Effector memory CD4-positive, alpha-beta T cell (primary cell): ENCODE results near the gene NIP7.

Experiments used
- DNase-seq, 3 donors: peaks; one replicate each; pipeline ENCODE4 v3.0.0-alpha.2; 2020
- H3K27ac ChIP-seq: 2 replicates; pipeline ENCODE4 v1.7.0; 2013; ENCODE audit warnings: mild to moderate bottlenecking, low read length, moderate library complexity; ENCODE audit not compliant: insufficient read depth, poor library complexity, severe bottlenecking
- H3K27me3 ChIP-seq: replicated peaks from 2 replicates; pipeline ENCODE4 v1.7.0; 2013; ENCODE audit warnings: mild to moderate bottlenecking, low read length; ENCODE audit not compliant: insufficient read depth, control insufficient read depth, poor library complexity, severe bottlenecking
- H3K36me3 ChIP-seq: 2 replicates; pipeline ENCODE4 v1.7.0; 2013; ENCODE audit warnings: mild to moderate bottlenecking, low read length, moderate library complexity; ENCODE audit not compliant: control insufficient read depth, insufficient read depth
- H3K4me1 ChIP-seq: 2 replicates; pipeline ENCODE4 v1.7.0; 2013; ENCODE audit warnings: low read length, mild to moderate bottlenecking; ENCODE audit not compliant: control insufficient read depth, insufficient read depth, poor library complexity, severe bottlenecking
- H3K4me3 ChIP-seq: 2 replicates; pipeline ENCODE4 v1.7.0; 2013; ENCODE audit warnings: low read length, low read depth, mild to moderate bottlenecking; ENCODE audit not compliant: insufficient read depth, poor library complexity, severe bottlenecking
- H3K9me3 ChIP-seq: 2 replicates; pipeline ENCODE4 v1.7.0; 2013; ENCODE audit warnings: mild to moderate bottlenecking, low read length, moderate library complexity; ENCODE audit not compliant: control insufficient read depth

The NIP7 gene

DNA sequence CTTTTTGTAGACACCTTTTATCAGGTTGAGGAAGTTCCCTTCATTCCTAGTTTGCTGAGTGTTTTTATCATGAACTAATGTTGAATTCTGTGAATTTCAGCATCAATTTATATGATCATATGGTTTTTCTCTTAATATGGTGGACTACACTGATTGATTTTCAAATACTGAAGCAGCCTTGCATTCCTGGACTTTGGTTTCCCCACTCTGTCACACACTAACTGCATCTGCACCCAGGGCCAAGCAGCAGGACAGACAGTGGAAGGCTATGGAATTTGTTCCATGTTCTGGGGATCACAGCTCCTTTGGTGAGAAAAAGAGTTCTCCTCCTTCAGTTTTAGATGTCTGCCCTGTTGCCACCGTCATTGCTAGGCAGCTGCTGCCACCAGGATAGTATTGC lies 38.5 kb downstream of the NIP7 start:
- no peaks in the 10 kb centered on the region for H3K27me3 ChIP-seq
- no peak overlapping the region for H3K27ac ChIP-seq
- H3K36me3 ChIP-seq = peaks cover 38% of the 10 kb centered on the region
- no peaks in the 10 kb centered on the region for H3K9me3 ChIP-seq
- DNase-seq = no peak
- H3K4me3 ChIP-seq = no peak overlapping the region
- no peaks in the 10 kb centered on the region for H3K4me1 ChIP-seq

GRCh38 chr16:69378760-69379159 lies 39.2 kb downstream of the NIP7 start:
- no peak overlapping the region for H3K27ac ChIP-seq

GRCh38 chr16:69381231-69381630 lies 41.7 kb downstream of the NIP7 start:
- H3K4me1 ChIP-seq = peaks cover 7% of the 10 kb centered on the region
- H3K4me3 ChIP-seq = no peak overlapping the region
- no peaks in the 10 kb centered on the region for H3K27me3 ChIP-seq
- peaks cover 46% of the 10 kb centered on the region for H3K36me3 ChIP-seq
- H3K9me3 ChIP-seq = no peaks in the 10 kb centered on the region
- no peak for DNase-seq
- H3K27ac ChIP-seq = no peak overlapping the region

More at GRCh38 chr16:69378760-69379159, 39.2 kb downstream of the NIP7 start:
- no peak for DNase-seq
- no peaks in the 10 kb centered on the region for H3K4me1 ChIP-seq
- H3K36me3 ChIP-seq = peaks cover 45% of the 10 kb centered on the region
- no peaks in the 10 kb centered on the region for H3K27me3 ChIP-seq
- no peaks in the 10 kb centered on the region for H3K9me3 ChIP-seq
- no peak overlapping the region for H3K4me3 ChIP-seq

DNA sequence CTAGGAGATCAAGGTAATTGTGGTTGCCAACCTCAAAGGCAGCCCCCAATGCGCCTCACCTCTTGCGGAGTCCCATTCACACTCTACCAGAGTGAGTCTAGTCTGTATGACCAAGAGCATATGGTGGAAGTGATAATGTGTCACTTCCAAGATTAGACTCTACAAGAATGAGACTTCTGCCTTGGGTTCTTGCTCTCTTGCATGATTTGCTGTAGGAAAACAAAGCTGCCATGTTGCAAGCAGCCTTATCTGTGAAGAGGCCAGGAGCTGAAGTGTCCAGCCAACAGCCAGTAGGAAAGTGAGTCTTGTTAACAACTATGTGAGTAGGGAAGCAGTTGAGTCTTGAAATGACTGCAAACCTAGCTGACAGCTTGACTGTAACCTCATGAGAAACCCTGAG lies 42.8 kb downstream of the NIP7 start:
- Histone ChIP-seq H3K4me1 (peaks cover 7% of the 10 kb centered on the region), H3K27me3 (no peaks in the 10 kb centered on the region), H3K9me3 (no peaks in the 10 kb centered on the region), H3K27ac (no peak overlapping the region), H3K4me3 (no peak overlapping the region), H3K36me3 (peaks cover 46% of the 10 kb centered on the region)
- no peak for DNase-seq

DNA sequence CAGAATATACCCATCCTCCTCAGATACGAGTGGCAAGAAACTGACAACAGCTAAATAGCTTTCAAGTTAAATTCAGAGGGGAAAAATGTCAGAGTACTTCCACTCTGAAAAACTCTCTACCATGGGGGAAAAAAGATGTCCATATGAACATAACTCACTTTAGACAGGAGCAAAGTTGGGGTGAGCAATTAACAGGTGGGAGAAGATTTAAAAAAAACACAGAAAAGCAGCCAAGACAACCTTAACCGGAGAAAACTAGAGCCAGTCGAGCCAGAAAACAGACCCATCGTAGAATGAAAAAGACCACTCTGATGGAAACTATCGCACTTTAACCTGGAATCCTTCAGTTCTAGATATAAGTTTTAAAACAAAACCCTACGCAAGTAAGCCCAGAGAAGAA lies 45.4 kb downstream of the NIP7 start:
- H3K4me3 ChIP-seq = peak overlapping the region; percentile 71
- peaks cover 25% of the 10 kb centered on the region for H3K36me3 ChIP-seq
- H3K9me3 ChIP-seq = no peaks in the 10 kb centered on the region
- H3K27ac ChIP-seq = peak overlapping the region; percentile 82
- H3K27me3 ChIP-seq = no peaks in the 10 kb centered on the region
- no peak for DNase-seq
- peaks cover 7% of the 10 kb centered on the region for H3K4me1 ChIP-seq

- H3K4me3 ChIP-seq = no peak overlapping the region
- peaks cover 7% of the 10 kb centered on the region for H3K4me1 ChIP-seq
- peaks cover 21% of the 10 kb centered on the region for H3K36me3 ChIP-seq
- no peaks in the 10 kb centered on the region for H3K9me3 ChIP-seq
- H3K27me3 ChIP-seq = no peaks in the 10 kb centered on the region
- no peak overlapping the region for H3K27ac ChIP-seq
- DNase-seq = no peak
Observed at GRCh38 chr16:69386596-69386995, 47.0 kb downstream of the NIP7 start.
